ENCODE results near the gene ZPR1.

The ZPR1 gene

GRCh38 chr11:116829525-116830183, 41.8 kb upstream of the ZPR1 start, which contains the start of gene APOC3:
APOC3 (plus strand) TSS chr11:116829907; CDS start chr11:116830583, 676 bp downstream.
- H3K36me3 ChIP-seq (ENCODE audit: control insufficient read depth, insufficient read depth, low read length) = no peaks in the 10 kb centered on the region
- no peak within 1 kb of the TSS for H3K4me3 ChIP-seq (ENCODE audit: low read length)
- no peak within 1 kb of the TSS for H3K9ac ChIP-seq (ENCODE audit: low read length)
- H3K27me3 ChIP-seq (ENCODE audit: control insufficient read depth, insufficient read depth, low read length) = no peaks in the 10 kb centered on the region
- H3K27ac ChIP-seq (ENCODE audit: low read depth, low read length) = no peak within 1 kb of the TSS
- no peaks in the 10 kb centered on the region for H3K4me1 ChIP-seq (ENCODE audit: control insufficient read depth, insufficient read depth, low read length)

GRCh38 chr11:116828632-116829524, 41.1 kb upstream of the ZPR1 start:
- no peak overlapping the region for H3K4me3 ChIP-seq (ENCODE audit: low read length)
- no peaks in the 10 kb centered on the region for H3K27me3 ChIP-seq (ENCODE audit: control insufficient read depth, insufficient read depth, low read length)
- no peak overlapping the region for H3K9ac ChIP-seq (ENCODE audit: low read length)
- H3K36me3 ChIP-seq (ENCODE audit: control insufficient read depth, insufficient read depth, low read length) = no peaks in the 10 kb centered on the region
- H3K4me1 ChIP-seq (ENCODE audit: control insufficient read depth, insufficient read depth, low read length) = no peaks in the 10 kb centered on the region
- no peak overlapping the region for H3K27ac ChIP-seq (ENCODE audit: low read depth, low read length)

- Histone ChIP-seq H3K27ac (ENCODE audit: low read depth, low read length) (no peak overlapping the region), H3K4me3 (ENCODE audit: low read length) (no peak overlapping the region), H3K9ac (ENCODE audit: low read length) (no peak overlapping the region), H3K27me3 (ENCODE audit: control insufficient read depth, insufficient read depth, low read length) (no peaks in the 10 kb centered on the region), H3K36me3 (ENCODE audit: control insufficient read depth, insufficient read depth, low read length) (no peaks in the 10 kb centered on the region), H3K4me1 (ENCODE audit: control insufficient read depth, insufficient read depth, low read length) (no peaks in the 10 kb centered on the region)
Measured at GRCh38 chr11:116827461-116827860, 39.6 kb upstream of the ZPR1 start.

GRCh38 chr11:116826751-116827431, 39.1 kb upstream of the ZPR1 start:
- Histone ChIP-seq H3K4me1 (ENCODE audit: control insufficient read depth, insufficient read depth, low read length) (no peaks in the 10 kb centered on the region), H3K27ac (ENCODE audit: low read depth, low read length) (no peak overlapping the region), H3K36me3 (ENCODE audit: control insufficient read depth, insufficient read depth, low read length) (no peaks in the 10 kb centered on the region), H3K4me3 (ENCODE audit: low read length) (no peak overlapping the region), H3K27me3 (ENCODE audit: control insufficient read depth, insufficient read depth, low read length) (no peaks in the 10 kb centered on the region), H3K9ac (ENCODE audit: low read length) (no peak overlapping the region)

GRCh38 chr11:116825854-116826750, 38.3 kb upstream of the ZPR1 start:
- no peaks in the 10 kb centered on the region for H3K4me1 ChIP-seq (ENCODE audit: control insufficient read depth, insufficient read depth, low read length)
- no peak overlapping the region for H3K4me3 ChIP-seq (ENCODE audit: low read length)
- no peaks in the 10 kb centered on the region for H3K27me3 ChIP-seq (ENCODE audit: control insufficient read depth, insufficient read depth, low read length)
- no peak overlapping the region for H3K9ac ChIP-seq (ENCODE audit: low read length)
- no peak overlapping the region for H3K27ac ChIP-seq (ENCODE audit: low read depth, low read length)
- H3K36me3 ChIP-seq (ENCODE audit: control insufficient read depth, insufficient read depth, low read length) = no peaks in the 10 kb centered on the region

- no peaks in the 10 kb centered on the region for H3K36me3 ChIP-seq (ENCODE audit: control insufficient read depth, insufficient read depth, low read length)
- H3K9ac ChIP-seq (ENCODE audit: low read length) = no peak overlapping the region
- no peak overlapping the region for H3K4me3 ChIP-seq (ENCODE audit: low read length)
- H3K4me1 ChIP-seq (ENCODE audit: control insufficient read depth, insufficient read depth, low read length) = no peaks in the 10 kb centered on the region
- H3K27ac ChIP-seq (ENCODE audit: low read depth, low read length) = no peak overlapping the region
- H3K27me3 ChIP-seq (ENCODE audit: control insufficient read depth, insufficient read depth, low read length) = no peaks in the 10 kb centered on the region
Measured at GRCh38 chr11:116825434-116825833, 37.6 kb upstream of the ZPR1 start.

- H3K4me3 ChIP-seq (ENCODE audit: low read length) = no peak within 1 kb of the TSS
- no peak within 1 kb of the TSS for H3K9ac ChIP-seq (ENCODE audit: low read length)
- H3K27ac ChIP-seq (ENCODE audit: low read depth, low read length) = no peak within 1 kb of the TSS
- no peaks in the 10 kb centered on the region for H3K4me1 ChIP-seq (ENCODE audit: control insufficient read depth, insufficient read depth, low read length)
- H3K27me3 ChIP-seq (ENCODE audit: control insufficient read depth, insufficient read depth, low read length) = no peaks in the 10 kb centered on the region
- H3K36me3 ChIP-seq (ENCODE audit: control insufficient read depth, insufficient read depth, low read length) = no peaks in the 10 kb centered on the region
Measured at GRCh38 chr11:116823031-116823843, 35.4 kb upstream of the ZPR1 start, which contains the start of gene APOA4. APOA4 (minus strand) TSS chr11:116823304; CDS start chr11:116823191, 113 bp downstream.

GRCh38 chr11:116822575-116822974, 34.8 kb upstream of the ZPR1 start:
- no peaks in the 10 kb centered on the region for H3K36me3 ChIP-seq (ENCODE audit: control insufficient read depth, insufficient read depth, low read length)
- no peaks in the 10 kb centered on the region for H3K4me1 ChIP-seq (ENCODE audit: control insufficient read depth, insufficient read depth, low read length)
- H3K4me3 ChIP-seq (ENCODE audit: low read length) = no peak overlapping the region
- H3K9ac ChIP-seq (ENCODE audit: low read length) = no peak overlapping the region
- H3K27ac ChIP-seq (ENCODE audit: low read depth, low read length) = no peak overlapping the region
- H3K27me3 ChIP-seq (ENCODE audit: control insufficient read depth, insufficient read depth, low read length) = no peaks in the 10 kb centered on the region

- H3K9ac ChIP-seq (ENCODE audit: low read length) = no peak overlapping the region
- H3K27ac ChIP-seq (ENCODE audit: low read depth, low read length) = no peak overlapping the region
- H3K4me3 ChIP-seq (ENCODE audit: low read length) = no peak overlapping the region
Measured at GRCh38 chr11:116821050-116821918, 33.5 kb upstream of the ZPR1 start.

GRCh38 chr11:116819049-116819448, 31.2 kb upstream of the ZPR1 start:
- no peak overlapping the region for H3K27ac ChIP-seq (ENCODE audit: low read depth, low read length)

More at GRCh38 chr11:116821050-116821918, 33.5 kb upstream of the ZPR1 start:
- Histone ChIP-seq H3K4me1 (ENCODE audit: control insufficient read depth, insufficient read depth, low read length) (no peaks in the 10 kb centered on the region), H3K36me3 (ENCODE audit: control insufficient read depth, insufficient read depth, low read length) (no peaks in the 10 kb centered on the region), H3K27me3 (ENCODE audit: control insufficient read depth, insufficient read depth, low read length) (no peaks in the 10 kb centered on the region)

More at GRCh38 chr11:116819049-116819448, 31.2 kb upstream of the ZPR1 start:
- Histone ChIP-seq H3K4me1 (ENCODE audit: control insufficient read depth, insufficient read depth, low read length) (no peaks in the 10 kb centered on the region), H3K4me3 (ENCODE audit: low read length) (no peak overlapping the region), H3K9ac (ENCODE audit: low read length) (no peak overlapping the region), H3K36me3 (ENCODE audit: control insufficient read depth, insufficient read depth, low read length) (no peaks in the 10 kb centered on the region), H3K27me3 (ENCODE audit: control insufficient read depth, insufficient read depth, low read length) (no peaks in the 10 kb centered on the region)
